Measurements from ENCODE around the gene CLDN1. TPM values are rescaled to one million over a fixed set of nuclear protein-coding genes. Genes with fewer than 3 reads are reported as not detected.

CLDN1 gene
- total RNA-seq, 2 donors from 2014 or later, result 0.21 to 2.0 TPM

- Histone ChIP-seq H3K9me3 (no peaks in the 10 kb centered on the region), H3K27ac (no peak overlapping the region), H3K36me3 (no peaks in the 10 kb centered on the region), H3K27me3 (replicated peaks; ENCODE audit: insufficient read depth) (no peaks in the 10 kb centered on the region), H3K4me1 (ENCODE audit: control insufficient read depth in 1 of 2, low read depth in 2 of 2) (peaks cover 4 to 12% of the 10 kb centered on the region in 2 donors), H3K4me3 (no peak overlapping the region)
- DNase-seq (ENCODE audit: low spot score) (no peak), ATAC-seq (ENCODE audit: insufficient number of reproducible peaks, low FRiP score, low read depth) (no peak)
- no peak for TF ChIP-seq CTCF (IDR thresholded peaks at IDR 0.05)
Observed at GRCh38 chr3:190318666-190319065, 3.6 kb downstream of the CLDN1 start.

- no peak for TF ChIP-seq CTCF (IDR thresholded peaks at IDR 0.05)
- H3K27me3 ChIP-seq (replicated peaks; ENCODE audit: insufficient read depth), result no peaks in the 10 kb centered on the region
Observed at GRCh38 chr3:190314741-190315140, 7.5 kb downstream of the CLDN1 start.

GRCh38 chr3:190309414-190309813 lies 12.8 kb downstream of the CLDN1 start:
- DNase-seq (ENCODE audit: low spot score), result no peak
- TF ChIP-seq CTCF (IDR thresholded peaks at IDR 0.05), result no peak
- no peaks in the 10 kb centered on the region for H3K9me3 ChIP-seq
- no peaks in the 10 kb centered on the region for H3K36me3 ChIP-seq
- no peak overlapping the region for H3K27ac ChIP-seq
- H3K27me3 ChIP-seq (replicated peaks; ENCODE audit: insufficient read depth), result no peaks in the 10 kb centered on the region
- no peak overlapping the region for H3K4me3 ChIP-seq
- no peaks in the 10 kb centered on the region for H3K4me1 ChIP-seq (ENCODE audit: control insufficient read depth in 1 of 2, low read depth in 2 of 2)
- ATAC-seq (ENCODE audit: insufficient number of reproducible peaks, low FRiP score, low read depth), result no peak

More at GRCh38 chr3:190314741-190315140, 7.5 kb downstream of the CLDN1 start:
- ATAC-seq (ENCODE audit: insufficient number of reproducible peaks, low FRiP score, low read depth) (no peak), DNase-seq (ENCODE audit: low spot score) (no peak)
- no peaks in the 10 kb centered on the region for H3K4me1 ChIP-seq (ENCODE audit: control insufficient read depth in 1 of 2, low read depth in 2 of 2)
- H3K36me3 ChIP-seq, result no peaks in the 10 kb centered on the region
- no peaks in the 10 kb centered on the region for H3K9me3 ChIP-seq
- H3K27ac ChIP-seq, result no peak overlapping the region
- H3K4me3 ChIP-seq, result no peak overlapping the region

GRCh38 chr3:190308154-190308553 lies 14.1 kb downstream of the CLDN1 start:
- ATAC-seq (ENCODE audit: insufficient number of reproducible peaks, low FRiP score, low read depth) (no peak), DNase-seq (ENCODE audit: low spot score) (no peak)
- TF ChIP-seq CTCF (IDR thresholded peaks at IDR 0.05), result no peak
- H3K4me1 ChIP-seq (ENCODE audit: control insufficient read depth in 1 of 2, low read depth in 2 of 2), result no peaks in the 10 kb centered on the region
- no peak overlapping the region for H3K27ac ChIP-seq
- no peaks in the 10 kb centered on the region for H3K36me3 ChIP-seq
- no peaks in the 10 kb centered on the region for H3K9me3 ChIP-seq
- H3K27me3 ChIP-seq (replicated peaks; ENCODE audit: insufficient read depth), result no peaks in the 10 kb centered on the region
- H3K4me3 ChIP-seq, result no peak overlapping the region

- Histone ChIP-seq H3K36me3 (no peaks in the 10 kb centered on the region), H3K27ac (no peak overlapping the region), H3K4me1 (ENCODE audit: control insufficient read depth in 1 of 2, low read depth in 2 of 2) (no peaks in the 10 kb centered on the region), H3K27me3 (replicated peaks; ENCODE audit: insufficient read depth) (no peaks in the 10 kb centered on the region), H3K4me3 (no peak overlapping the region), H3K9me3 (no peaks in the 10 kb centered on the region)
- ATAC-seq (ENCODE audit: insufficient number of reproducible peaks, low FRiP score, low read depth), result no peak
- no peak for DNase-seq (ENCODE audit: low spot score)
- TF ChIP-seq CTCF (IDR thresholded peaks at IDR 0.05), result no peak
Observed at GRCh38 chr3:190307164-190307545, 15.1 kb downstream of the CLDN1 start.

Measured in thoracic aorta (tissue), 2 donors.